Smooth muscle cell (in vitro differentiated cells): Measurements from ENCODE around the gene TAS1R2. TPM values are rescaled to one million over a fixed set of nuclear protein-coding genes. Genes with fewer than 3 reads are reported as not detected.

ENCODE experiments used
- DNase-seq: peaks from one replicate; lab custom pipeline; 2025; ENCODE audit not compliant: unreplicated experiment; lab: John Stamatoyannopoulos, UW
- H2AFZ ChIP-seq: fragments of 200-600 bp; sonication (generic); 2 replicates; pipeline ENCODE4 v1.6.0; 2016; ENCODE audit warnings: antibody characterized with exemption, low read depth, mild to moderate bottlenecking
- H3F3A ChIP-seq: fragments of 200-600 bp; sonication (generic); 2 replicates; pipeline ENCODE4 v1.6.0; 2017; ENCODE audit warnings: antibody characterized with exemption, low read depth
- H3K27ac ChIP-seq: fragments of 200-600 bp; sonication (generic); 2 replicates; pipeline ENCODE4 v1.5.1; 2016; ENCODE audit warnings: low read depth, mild to moderate bottlenecking
- H3K27me3 ChIP-seq: fragments of 200-600 bp; sonication (generic); 2 replicates; pipeline ENCODE4 v1.6.1; 2016; ENCODE audit warnings: low read depth, mild to moderate bottlenecking
- H3K36me3 ChIP-seq: fragments of 200-600 bp; sonication (generic); 2 replicates; pipeline ENCODE4 v1.5.1; 2016; ENCODE audit warnings: low read depth
- H3K4me1 ChIP-seq: fragments of 200-600 bp; sonication (generic); 2 replicates; pipeline ENCODE4 v1.5.1; 2016; ENCODE audit warnings: low read depth
- H3K4me2 ChIP-seq: fragments of 200-600 bp; sonication (generic); 2 replicates; pipeline ENCODE4 v1.6.0; 2016; ENCODE audit warnings: mild to moderate bottlenecking
- H3K4me3 ChIP-seq: fragments of 200-600 bp; sonication (generic); 2 replicates; pipeline ENCODE4 v1.5.1; 2016; ENCODE audit warnings: mild to moderate bottlenecking
- H3K79me2 ChIP-seq: fragments of 200-600 bp; sonication (generic); 2 replicates; pipeline ENCODE4 v1.6.0; 2016; ENCODE audit warnings: low read depth, mild to moderate bottlenecking
- H3K9ac ChIP-seq: fragments of 200-600 bp; sonication (generic); 2 replicates; pipeline ENCODE4 v1.6.0; 2016; ENCODE audit warnings: low read depth
- H3K9me3 ChIP-seq: fragments of 200-600 bp; sonication (generic); replicated peaks from 2 replicates; pipeline ENCODE4 v1.5.1; 2016; ENCODE audit warnings: low read depth
- H4K20me1 ChIP-seq: fragments of 200-600 bp; sonication (generic); 2 replicates; pipeline ENCODE4 v1.6.0; 2016; ENCODE audit warnings: low read depth
- CTCF ChIP-seq: fragments of 200-600 bp; sonication (generic); IDR thresholded peaks from 2 replicates; pipeline ENCODE4 v1.5.1; 2017; ENCODE audit warnings: borderline replicate concordance, mild to moderate bottlenecking, antibody characterized with exemption; ENCODE audit not compliant: insufficient read depth, poor library complexity, severe bottlenecking
- WGBS: methylation state at CpG from one replicate; pipeline ENCODE4 v1.1.7; 2016; ENCODE audit warnings: low lambda C conversion rate; 5-methylcytosine and 5-hydroxymethylcytosine counted together
- polyA plus RNA-seq: library from polyadenylated mRNA; unstranded; fragments of >200 nt; fragmentation: Nextera tagmentation; extraction: Ambion mirVana; gene quantifications from 2 replicates; pipeline ENCODE4 v1.2.1, GENCODE V29; 2016
- total RNA-seq: library from RNA; depleted of rRNA; stranded (reverse); fragments of >200 nt; gene quantifications from 2 replicates; pipeline ENCODE4 v1.2.3, GENCODE V29; 2014

TAS1R2 gene
- total and polyA plus RNA-seq, 2 experiments from 2014 or later: not detected

- Histone ChIP-seq H2AFZ (no peak overlapping the region), H3K9ac (no peak overlapping the region), H3K4me1 (no peaks in the 10 kb centered on the region), H3K79me2 (no peaks in the 10 kb centered on the region), H3F3A (no peaks in the 10 kb centered on the region), H3K27me3 (peaks cover 23% of the 10 kb centered on the region), H3K4me2 (no peak overlapping the region), H3K4me3 (no peak overlapping the region), H4K20me1 (no peaks in the 10 kb centered on the region), H3K36me3 (no peaks in the 10 kb centered on the region), H3K27ac (no peak overlapping the region), H3K9me3 (no peaks in the 10 kb centered on the region)
- no peak for DNase-seq
- no peak for TF ChIP-seq CTCF
- 74% methylated on average over 21 of the region's 22 CpGs for WGBS
Measured at GRCh38 chr1:18817795-18818435, 41.5 kb downstream of the TAS1R2 start.

- WGBS: 82% methylated on average over 3 of the region's 3 CpGs
- Histone ChIP-seq H3K79me2 (no peaks in the 10 kb centered on the region), H3K9ac (no peak overlapping the region), H3K27ac (no peak overlapping the region), H3K36me3 (no peaks in the 10 kb centered on the region), H3K4me3 (no peak overlapping the region), H3F3A (no peaks in the 10 kb centered on the region), H2AFZ (no peak overlapping the region), H3K4me2 (no peak overlapping the region), H3K27me3 (peaks cover 23% of the 10 kb centered on the region), H3K9me3 (no peaks in the 10 kb centered on the region), H4K20me1 (no peaks in the 10 kb centered on the region), H3K4me1 (no peaks in the 10 kb centered on the region)
- no peak for TF ChIP-seq CTCF
- DNase-seq: no peak
Measured at GRCh38 chr1:18817316-18817715, 42.1 kb downstream of the TAS1R2 start.

- Histone ChIP-seq H3K27ac (no peak overlapping the region), H3K27me3 (peaks cover 23% of the 10 kb centered on the region), H3K79me2 (no peaks in the 10 kb centered on the region), H3K4me2 (no peak overlapping the region), H2AFZ (no peak overlapping the region), H3K4me3 (no peak overlapping the region), H3F3A (no peaks in the 10 kb centered on the region), H3K9me3 (no peaks in the 10 kb centered on the region), H3K4me1 (no peaks in the 10 kb centered on the region), H3K36me3 (no peaks in the 10 kb centered on the region), H3K9ac (no peak overlapping the region), H4K20me1 (no peaks in the 10 kb centered on the region)
- DNase-seq: no peak
- TF ChIP-seq CTCF: no peak
- 81% methylated on average over 2 of the region's 2 CpGs for WGBS
Measured at GRCh38 chr1:18816808-18817207, 42.7 kb downstream of the TAS1R2 start.
